H1 (cell line): Measurements from ENCODE around the gene BTD. TPM values are rescaled to one million over a fixed set of nuclear protein-coding genes. Genes with fewer than 3 reads are reported as not detected.

Source experiments
- CTCF ChIA-PET: fragments of 300-600 bp; sonication (Branson Sonifier 250); formaldehyde crosslinking; loops from one replicate; lab custom pipeline; 2021; ENCODE audit not compliant: partially characterized antibody; lab: Charles Lee
- POLR2A ChIA-PET: fragments of 300-600 bp; sonication (Branson Sonifier 250); formaldehyde crosslinking; loops from one replicate; lab custom pipeline; 2021; ENCODE audit warnings: inconsistent platforms; ENCODE audit not compliant: partially characterized antibody; lab: Charles Lee
- DNase-seq, 2 experiments: peaks; one replicate each; pipeline versions ENCODE4 v3.0.0 to v3.0.0-alpha.2; 2010 to 2022; ENCODE audit warnings: low spot score in 2 of 2, low read depth in 1 of 2, mixed read lengths in 1 of 2
- FAIRE-seq: peaks from 2 replicates; lab custom pipeline; 2011; peaks lifted over from hg19 to GRCh38; lab: Jason Lieb, UNC
- H2AFZ ChIP-seq: 2 replicates; pipeline ENCODE4 v1.8.1; 2012; ENCODE audit warnings: low read length, inconsistent platforms
- H2AK5ac ChIP-seq: 2 replicates; pipeline ENCODE4 v1.6.1; 2013; ENCODE audit warnings: low read depth, low read length
- H2BK120ac ChIP-seq: replicated peaks from 2 replicates; pipeline ENCODE3; 2013; ENCODE audit warnings: low read depth, low read length, inconsistent platforms
- H2BK12ac ChIP-seq: 2 replicates; pipeline ENCODE4 v1.6.1; 2013; ENCODE audit warnings: low read depth, low read length
- H2BK15ac ChIP-seq: 2 replicates; pipeline ENCODE4 v1.6.1; 2013; ENCODE audit warnings: low read length
- H2BK20ac ChIP-seq: 2 replicates; pipeline ENCODE4 v1.6.1; 2013; ENCODE audit warnings: low read length
- H2BK5ac ChIP-seq: 2 replicates; pipeline ENCODE4 v1.6.1; 2013; ENCODE audit warnings: low read depth, low read length
- H3K14ac ChIP-seq: 2 replicates; pipeline ENCODE4 v1.6.1; 2013; ENCODE audit warnings: inconsistent platforms; ENCODE audit not compliant: insufficient read length
- H3K18ac ChIP-seq: 2 replicates; pipeline ENCODE4 v1.6.1; 2013; ENCODE audit warnings: low read length; ENCODE audit errors: extremely low read depth
- H3K23ac ChIP-seq: 2 replicates; pipeline ENCODE4 v1.6.1; 2013; ENCODE audit warnings: inconsistent platforms; ENCODE audit not compliant: insufficient read length
- H3K23me2 ChIP-seq: 2 replicates; pipeline ENCODE4 v1.6.1; 2013; ENCODE audit warnings: low read depth, low read length
- H3K27ac ChIP-seq: 2 replicates; pipeline ENCODE4 v1.6.1; 2011; ENCODE audit warnings: low read depth, low read length, inconsistent platforms
- H3K27me3 ChIP-seq, 4 experiments: replicated peaks in 1 of 4; 1 replicate in 1 of 4; 2 replicates in 3 of 4; pipeline versions ENCODE4 v1.6.1 to v1.8.1; 2011 to 2013; ENCODE audit warnings: low read length in 3 of 4, mild to moderate bottlenecking in 3 of 4, inconsistent platforms in 2 of 4, mixed read lengths in 2 of 4, moderate library complexity in 1 of 4; ENCODE audit not compliant: control insufficient read depth in 3 of 4, insufficient read depth in 3 of 4; ENCODE audit errors: extremely low read depth in 1 of 4
- H3K36me3 ChIP-seq, 4 experiments: 2 replicates each; pipeline versions ENCODE4 v1.6.1 to v1.8.1; 2011 to 2013; ENCODE audit warnings: mild to moderate bottlenecking in 4 of 4, low read length in 3 of 4, moderate library complexity in 2 of 4, control low read depth in 1 of 4, inconsistent platforms in 1 of 4; ENCODE audit not compliant: insufficient read depth in 4 of 4, control insufficient read depth in 2 of 4
- H3K4ac ChIP-seq: replicated peaks from 2 replicates; pipeline ENCODE3; 2013; ENCODE audit warnings: low read length, low read depth, mixed read lengths, inconsistent platforms; ENCODE audit not compliant: insufficient read length
- H3K4me1 ChIP-seq, 4 experiments: replicated peaks in 1 of 4; 1 replicate in 1 of 4; 2 replicates in 3 of 4; pipeline versions ENCODE4 v1.6.1 to v1.8.1; 2011 to 2013; ENCODE audit warnings: low read length in 3 of 4, inconsistent platforms in 2 of 4, mixed read lengths in 1 of 4; ENCODE audit not compliant: insufficient read depth in 4 of 4, control insufficient read depth in 3 of 4
- H3K4me2 ChIP-seq, 2 experiments: 2 replicates each; pipeline versions ENCODE4 v1.6.1 to v1.8.1; 2011 to 2013; ENCODE audit warnings: low read depth in 2 of 2, low read length in 2 of 2, control low read depth in 1 of 2, inconsistent platforms in 1 of 2, mild to moderate bottlenecking in 1 of 2; ENCODE audit not compliant: insufficient read depth in 1 of 2
- H3K4me3 ChIP-seq, 4 experiments: fragments of 200-600, 300-600 bp in 1 of 4; sonication (generic), shearing (Covaris generic), sonication (Bioruptor Twin) in 1 of 4; 2 replicates each; pipeline versions ENCODE4 v1.5.1 to v1.8.1; 2011 to 2016; ENCODE audit warnings: low read length in 4 of 4, low read depth in 3 of 4, control low read depth in 2 of 4, inconsistent platforms in 2 of 4, mild to moderate bottlenecking in 2 of 4, mixed read lengths in 1 of 4, moderate library complexity in 1 of 4; ENCODE audit not compliant: insufficient read depth in 2 of 4; ENCODE audit errors: extremely low read depth in 1 of 4
- H3K56ac ChIP-seq: replicated peaks from 2 replicates; pipeline ENCODE3; 2013; ENCODE audit warnings: low read depth, mild to moderate bottlenecking, mixed read lengths, low read length, inconsistent platforms; ENCODE audit not compliant: insufficient read length
- H3K79me1 ChIP-seq: 2 replicates; pipeline ENCODE4 v1.6.1; 2013; ENCODE audit warnings: low read depth, low read length, control low read depth
- H3K79me2 ChIP-seq, 2 experiments: 2 replicates each; pipeline versions ENCODE4 v1.6.1 to v1.8.1; 2012 to 2013; ENCODE audit warnings: low read length in 2 of 2, mild to moderate bottlenecking in 2 of 2, inconsistent platforms in 1 of 2; ENCODE audit not compliant: insufficient read depth in 2 of 2, control insufficient read depth in 1 of 2
- H3K9ac ChIP-seq, 4 experiments: replicated peaks in 1 of 4; 1 replicate in 1 of 4; 2 replicates in 3 of 4; pipeline versions ENCODE4 v1.6.1 to v1.8.1; 2011 to 2013; ENCODE audit warnings: low read depth in 3 of 4, low read length in 3 of 4, control low read depth in 2 of 4, mild to moderate bottlenecking in 2 of 4, moderate library complexity in 2 of 4, inconsistent platforms in 1 of 4; ENCODE audit errors: extremely low read depth in 1 of 4
- H3K9me3 ChIP-seq, 2 experiments: 2 replicates each; pipeline versions ENCODE4 v1.6.1 to v1.8.1; 2012 to 2013; ENCODE audit warnings: mild to moderate bottlenecking in 2 of 2, moderate library complexity in 2 of 2, control low read depth in 1 of 2, inconsistent platforms in 1 of 2, low read depth in 1 of 2, low read length in 1 of 2, mixed read lengths in 1 of 2; ENCODE audit not compliant: insufficient read depth in 2 of 2
- H4K20me1 ChIP-seq, 2 experiments: replicated peaks in 1 of 2; 2 replicates each; pipeline versions ENCODE3 to v1.8.1; 2011 to 2013; ENCODE audit warnings: inconsistent platforms in 2 of 2, low read length in 2 of 2, mild to moderate bottlenecking in 1 of 2; ENCODE audit not compliant: insufficient read depth in 2 of 2, control insufficient read depth in 1 of 2
- H4K5ac ChIP-seq: 2 replicates; pipeline ENCODE4 v1.6.1; 2013; ENCODE audit warnings: low read length, low read depth, mixed read lengths, inconsistent platforms; ENCODE audit not compliant: insufficient read length
- H4K8ac ChIP-seq: 2 replicates; pipeline ENCODE4 v1.8.0; 2013; ENCODE audit warnings: mild to moderate bottlenecking, moderate library complexity, low read length, inconsistent platforms; ENCODE audit not compliant: insufficient read depth; ENCODE audit errors: extremely low read depth
- H4K91ac ChIP-seq: replicated peaks from 2 replicates; pipeline ENCODE3; 2013; ENCODE audit warnings: low read length, mixed read lengths, inconsistent platforms; ENCODE audit not compliant: insufficient read length
- CHD1 ChIP-seq: IDR thresholded peaks from 2 replicates; pipeline ENCODE4 v1.6.1; 2012; ENCODE audit warnings: low read depth, low read length, improper control_type of control experiment
- HDAC2 ChIP-seq, 2 experiments: fragments of 300-600 bp in 1 of 2; sonication (generic) in 1 of 2; IDR thresholded peaks; 2 replicates each; pipeline ENCODE4 v1.6.1; 2011 to 2012; ENCODE audit warnings: low read depth in 2 of 2, low read length in 2 of 2, mild to moderate bottlenecking in 2 of 2, moderate library complexity in 2 of 2, borderline replicate concordance in 1 of 2, inconsistent platforms in 1 of 2
- HDAC6 ChIP-seq: IDR thresholded peaks from one replicate; pipeline ENCODE4 v1.7.1; 2012; ENCODE audit warnings: low read depth, mild to moderate bottlenecking, inconsistent platforms, low read length, moderate library complexity
- PHF8 ChIP-seq: fragments of 200-600 bp; sonication (generic); conservative IDR thresholded peaks from 2 replicates; pipeline ENCODE4 v1.7.1; 2012; ENCODE audit warnings: low read depth, mild to moderate bottlenecking, inconsistent platforms, low read length, moderate library complexity
- POLR2AphosphoS5 ChIP-seq: IDR thresholded peaks from 2 replicates; pipeline ENCODE4 v1.6.1; 2011; ENCODE audit warnings: low read depth, low read length
- RBBP5 ChIP-seq: IDR thresholded peaks from 2 replicates; pipeline ENCODE4 v1.7.1; 2012; ENCODE audit warnings: low read depth, mild to moderate bottlenecking, inconsistent platforms, low read length, moderate library complexity, borderline replicate concordance
- SIN3A ChIP-seq, 2 experiments: IDR thresholded peaks in 1 of 2; conservative IDR thresholded peaks in 1 of 2; 2 replicates each; pipeline ENCODE4 v1.6.1; 2011 to 2012; ENCODE audit warnings: low read length in 2 of 2, improper control_type of control experiment in 1 of 2, low read depth in 1 of 2, mild to moderate bottlenecking in 1 of 2
- SIRT6 ChIP-seq: IDR thresholded peaks from one replicate; pipeline ENCODE4 v1.7.1; 2012; ENCODE audit warnings: low read length, inconsistent platforms
- SP2 ChIP-seq: IDR thresholded peaks from 2 replicates; pipeline ENCODE4 v1.6.1; 2012; ENCODE audit warnings: mild to moderate bottlenecking, low read length, inconsistent platforms
- WGBS, 2 experiments: shearing (Covaris generic) in 1 of 2; methylation state at CpG; one replicate each; pipeline versions ENCODE4 v1.1.6 to v1.1.7; 2013 to 2015; ENCODE audit warnings: low lambda C conversion rate in 2 of 2, mixed read lengths in 2 of 2, inconsistent platforms in 1 of 2, low coverage in 1 of 2, missing lambda C conversion rate in 1 of 2; ENCODE audit not compliant: insufficient replicate concordance in 2 of 2, insufficient coverage in 1 of 2, insufficient read length in 1 of 2; ENCODE audit errors: extremely low coverage in 1 of 2, missing lambda C conversion rate in 1 of 2; 5-methylcytosine and 5-hydroxymethylcytosine counted together
- polyA plus RNA-seq, 7 experiments: library from polyadenylated mRNA; depleted of rRNA in 3 of 7; stranded (reverse) in 5 of 7; unstranded in 2 of 7; fragments of >200 nt in 5 of 7; fragments of 200-250 nt in 2 of 7; gene quantifications; 1 replicate in 5 of 7; 2 replicates in 1 of 7; 4 replicates in 1 of 7; pipeline versions ENCODE4 v1.2.1 to v1.2.3, GENCODE V29; 2011 to 2013; ENCODE audit warnings: missing spikeins in 2 of 7, mixed read lengths in 2 of 7
- total RNA-seq: library from RNA; stranded (reverse); fragmentation: NEBNext Ultra II Directional; extraction: Animal tissue kit (Norgen Biotek cat#: 25700); gene quantifications from 2 replicates; pipeline ENCODE4 v1.2.1, GENCODE V29; 2021
- TF ChIP-seq, protein P1 (sequence below): IDR thresholded peaks from 2 replicates; pipeline ENCODE4 v1.6.1; 2012; ENCODE audit warnings: low read length, inconsistent platforms

Gene BTD
- total and polyA plus RNA-seq, 2 of the 8 experiments (the other 6 are each of a cell fraction or from before 2014, with no cell fraction given), result 21.8 to 36.7 TPM

DNA sequence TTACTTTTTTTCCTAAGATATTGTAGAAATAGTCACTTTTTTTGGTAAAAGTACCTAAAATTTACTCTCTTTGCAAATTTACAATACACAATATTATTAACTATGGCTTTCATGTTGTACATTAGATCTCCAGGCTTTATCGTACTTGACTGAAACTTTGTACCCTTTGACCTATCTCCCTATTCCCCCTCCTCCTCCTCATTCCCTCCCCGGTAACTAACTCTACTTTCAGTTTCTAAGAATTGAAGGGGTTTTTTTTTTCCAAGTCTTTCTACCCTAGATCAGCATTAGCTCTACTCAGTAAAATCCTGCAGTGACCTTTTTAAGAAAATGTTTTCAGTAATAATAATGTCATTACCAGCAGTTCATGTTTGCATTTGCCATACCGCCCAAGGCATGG lies 10.3 kb upstream of the BTD start:
- Histone ChIP-seq H4K91ac (no peak overlapping the region), H2BK5ac (no peak overlapping the region), H3K4me3 (no peak overlapping the region), H3K23me2 (no peaks in the 10 kb centered on the region), H2BK12ac (no peak overlapping the region), H4K5ac (no peak overlapping the region), H2AK5ac (no peak overlapping the region), H3K79me1 (no peaks in the 10 kb centered on the region), H4K20me1 (no peaks in the 10 kb centered on the region), H3K27ac (no peak overlapping the region), H3K36me3 (peaks cover 2 to 41% (median 12%) of the 10 kb centered on the region in 4 experiments; a peak in 6 of 8 replicates), H3K27me3 (no peaks in the 10 kb centered on the region), H3K4me1 (no peaks in the 10 kb centered on the region), H2AFZ (no peak overlapping the region), H3K56ac (no peak overlapping the region), H3K79me2 (no peaks in the 10 kb centered on the region), H3K4ac (no peak overlapping the region), H3K9ac (no peak overlapping the region), H2BK15ac (no peak overlapping the region), H2BK120ac (no peak overlapping the region), H3K9me3 (peaks cover 0 to 3% of the 10 kb centered on the region in 2 experiments; a peak in 1 of 4 replicates), H3K18ac (no peak overlapping the region), H3K14ac (no peak overlapping the region), H3K4me2 (no peak overlapping the region), H2BK20ac (no peak overlapping the region), H3K23ac (no peak overlapping the region), H4K8ac (no peak overlapping the region)
- DNase-seq (no peak), FAIRE-seq (no peak)
- ChIA-PET CTCF (interaction anchor here (0.6 kb wide), 1 partner anchor 454 kb away, joined by 3 read pairs; no protein-coding TSS in a partner anchor), POLR2A (no interaction called here)
- 89% methylated on average over 3 of the region's 3 CpGs; no CpG with 5 or more reads in 1 of the 2 experiments for WGBS, 2 experiments
- TF ChIP-seq HDAC2 (IDR thresholded peaks at IDR 0.05; ENCODE audit: borderline replicate concordance in 1 of 2, low read depth in 2 of 2, low read length in 2 of 2), result no peak
- no peak for TF ChIP-seq CHD1
- no peak for TF ChIP-seq SP2
- TF ChIP-seq HDAC6, result no peak
- TF ChIP-seq RBBP5, result no peak
- TF ChIP-seq SIRT6, result no peak
- TF ChIP-seq, protein P1, sequence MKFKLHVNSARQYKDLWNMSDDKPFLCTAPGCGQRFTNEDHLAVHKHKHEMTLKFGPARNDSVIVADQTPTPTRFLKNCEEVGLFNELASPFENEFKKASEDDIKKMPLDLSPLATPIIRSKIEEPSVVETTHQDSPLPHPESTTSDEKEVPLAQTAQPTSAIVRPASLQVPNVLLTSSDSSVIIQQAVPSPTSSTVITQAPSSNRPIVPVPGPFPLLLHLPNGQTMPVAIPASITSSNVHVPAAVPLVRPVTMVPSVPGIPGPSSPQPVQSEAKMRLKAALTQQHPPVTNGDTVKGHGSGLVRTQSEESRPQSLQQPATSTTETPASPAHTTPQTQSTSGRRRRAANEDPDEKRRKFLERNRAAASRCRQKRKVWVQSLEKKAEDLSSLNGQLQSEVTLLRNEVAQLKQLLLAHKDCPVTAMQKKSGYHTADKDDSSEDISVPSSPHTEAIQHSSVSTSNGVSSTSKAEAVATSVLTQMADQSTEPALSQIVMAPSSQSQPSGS, result no peak
- TF ChIP-seq PHF8, result no peak
- no peak for TF ChIP-seq SIN3A (conservative IDR thresholded peaks at IDR 0.05 in 1 of 2, IDR thresholded peaks at IDR 0.05 in 1 of 2; ENCODE audit: low read depth in 1 of 2, low read length in 2 of 2)
- no peak for TF ChIP-seq POLR2AphosphoS5
